Immature natural killer cell (primary cell): Measurements from ENCODE around the gene UBE2U. TPM values are rescaled to one million over a fixed set of nuclear protein-coding genes. Genes with fewer than 3 reads are reported as not detected.

Source experiments
- DNase-seq, 3 donors: peaks; one replicate each; pipeline ENCODE4 v3.0.0; 2022; ENCODE audit warnings: mixed read lengths in 1 of 3
- H3K27ac Mint-ChIP-seq, 6 donors: one replicate each; pipeline ENCODE4 v1.8.0; 2020; ENCODE audit warnings: mixed read lengths in 6 of 6, mild to moderate bottlenecking in 5 of 6, inconsistent platforms in 4 of 6, moderate library complexity in 3 of 6
- H3K27me3 Mint-ChIP-seq, 3 donors: one replicate each; pipeline ENCODE4 v1.8.0; 2020 to 2021; ENCODE audit warnings: low read depth in 3 of 3, mild to moderate bottlenecking in 3 of 3, mixed read lengths in 3 of 3, moderate library complexity in 3 of 3, inconsistent platforms in 1 of 3
- H3K36me3 Mint-ChIP-seq, 3 donors: one replicate each; pipeline ENCODE4 v1.8.0; 2020; ENCODE audit warnings: mixed read lengths in 3 of 3, inconsistent platforms in 2 of 3, mild to moderate bottlenecking in 2 of 3
- H3K4me1 Mint-ChIP-seq, 2 donors: one replicate each; pipeline ENCODE4 v1.8.0; 2020; ENCODE audit warnings: inconsistent platforms in 2 of 2, mild to moderate bottlenecking in 2 of 2, mixed read lengths in 2 of 2, moderate library complexity in 1 of 2
- H3K4me3 Mint-ChIP-seq, 5 donors: one replicate each; pipeline ENCODE4 v1.8.0; 2020; ENCODE audit warnings: mild to moderate bottlenecking in 5 of 5, mixed read lengths in 5 of 5, inconsistent platforms in 3 of 5, moderate library complexity in 3 of 5
- H3K9me3 Mint-ChIP-seq, 6 donors: one replicate each; pipeline ENCODE4 v1.8.0; 2020; ENCODE audit warnings: mild to moderate bottlenecking in 6 of 6, mixed read lengths in 6 of 6, inconsistent platforms in 4 of 6, moderate library complexity in 3 of 6
- polyA plus RNA-seq, 3 donors: library from polyadenylated mRNA; unstranded; fragments of 300-500 nt; fragmentation: Illumina TruSeq; gene quantifications; one replicate each; pipeline ENCODE4 v1.2.3, GENCODE V29; 2021

Gene UBE2U
- polyA plus RNA-seq, 3 donors from 2014 or later: not detected

GRCh38 chr1:64295561-64295960, 92.1 kb downstream of the UBE2U start:
- Mint-ChIP-seq H3K27ac (no peak overlapping the region), H3K4me1 (no peaks in the 10 kb centered on the region), H3K36me3 (no peaks in the 10 kb centered on the region), H3K4me3 (no peak overlapping the region), H3K9me3 (peaks cover 0 to 2% (median 0%) of the 10 kb centered on the region in 6 donors), H3K27me3 (peaks cover 2 to 9% (median 6%) of the 10 kb centered on the region in 3 donors)
- DNase-seq: no peak

- peaks cover 0 to 3% (median 0%) of the 10 kb centered on the region in 6 donors for H3K9me3 Mint-ChIP-seq
- DNase-seq: no peak
- no peak overlapping the region for H3K27ac Mint-ChIP-seq
- no peaks in the 10 kb centered on the region for H3K36me3 Mint-ChIP-seq
- no peak overlapping the region for H3K4me3 Mint-ChIP-seq
- no peaks in the 10 kb centered on the region for H3K4me1 Mint-ChIP-seq
- peaks cover under 1 to 9% (median 2%) of the 10 kb centered on the region in 3 donors for H3K27me3 Mint-ChIP-seq
Measured at GRCh38 chr1:64296459-64296858, 93.0 kb downstream of the UBE2U start.

DNA sequence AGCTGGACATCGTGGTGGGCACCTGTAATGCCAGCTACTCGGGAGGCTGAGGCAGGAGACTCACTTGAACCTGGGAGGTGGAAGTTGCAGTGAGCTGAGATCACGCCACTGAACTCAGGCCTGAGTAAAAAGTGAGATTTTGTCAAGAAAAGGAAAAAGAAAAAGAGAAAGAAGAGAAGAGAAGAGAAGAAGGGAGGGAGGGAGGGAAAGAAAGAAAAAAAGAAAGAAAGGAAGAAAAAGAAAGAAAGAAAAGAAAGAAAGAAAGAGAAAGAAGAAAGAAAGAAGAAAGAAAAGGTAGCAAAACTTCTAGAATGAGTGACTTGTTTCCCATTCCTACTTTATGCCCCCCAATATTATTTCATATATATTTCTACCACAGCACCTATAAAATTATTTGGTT, 98.8 kb downstream of the UBE2U start:
- Mint-ChIP-seq H3K27ac (no peak overlapping the region), H3K27me3 (peaks cover 2 to 5% (median 4%) of the 10 kb centered on the region in 3 donors), H3K4me3 (no peak overlapping the region), H3K9me3 (peaks cover 0 to 2% (median 0%) of the 10 kb centered on the region in 6 donors), H3K36me3 (no peaks in the 10 kb centered on the region), H3K4me1 (no peaks in the 10 kb centered on the region)
- DNase-seq: no peak

- H3K27me3 Mint-ChIP-seq: peaks cover 2 to 5% (median 4%) of the 10 kb centered on the region in 3 donors
- H3K27ac Mint-ChIP-seq: no peak overlapping the region
- H3K4me1 Mint-ChIP-seq: no peaks in the 10 kb centered on the region
- no peaks in the 10 kb centered on the region for H3K36me3 Mint-ChIP-seq
- no peak for DNase-seq
- H3K9me3 Mint-ChIP-seq: peaks cover 0 to 2% (median 0%) of the 10 kb centered on the region in 6 donors
- no peak overlapping the region for H3K4me3 Mint-ChIP-seq
Measured at GRCh38 chr1:64302971-64303370, 99.5 kb downstream of the UBE2U start.

DNA sequence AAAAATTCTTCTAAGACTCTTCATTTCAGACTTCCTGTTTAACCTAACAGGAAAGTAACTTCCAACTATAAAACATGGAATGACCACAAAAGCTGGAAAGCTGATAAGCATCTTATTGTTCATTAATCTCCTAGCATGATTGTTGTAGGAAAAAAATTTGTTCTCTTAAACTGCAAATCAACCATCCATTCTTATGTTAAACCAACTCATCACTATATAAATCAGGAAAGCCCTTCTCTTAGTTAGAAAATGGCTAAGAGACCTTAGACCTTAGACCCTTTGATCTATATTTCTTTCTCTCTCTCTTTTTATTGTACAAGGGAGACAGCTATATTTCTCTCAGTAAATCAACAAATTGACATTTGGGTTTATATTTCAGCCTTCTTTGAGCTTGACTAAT, 101.4 kb downstream of the UBE2U start:
- no peak for DNase-seq
- peaks cover 0 to 2% (median 0%) of the 10 kb centered on the region in 6 donors for H3K9me3 Mint-ChIP-seq
- no peak overlapping the region for H3K27ac Mint-ChIP-seq
- H3K36me3 Mint-ChIP-seq: no peaks in the 10 kb centered on the region
- H3K4me3 Mint-ChIP-seq: no peak overlapping the region
- no peaks in the 10 kb centered on the region for H3K4me1 Mint-ChIP-seq
- H3K27me3 Mint-ChIP-seq: peaks cover 0 to 5% (median 2%) of the 10 kb centered on the region in 3 donors

DNA sequence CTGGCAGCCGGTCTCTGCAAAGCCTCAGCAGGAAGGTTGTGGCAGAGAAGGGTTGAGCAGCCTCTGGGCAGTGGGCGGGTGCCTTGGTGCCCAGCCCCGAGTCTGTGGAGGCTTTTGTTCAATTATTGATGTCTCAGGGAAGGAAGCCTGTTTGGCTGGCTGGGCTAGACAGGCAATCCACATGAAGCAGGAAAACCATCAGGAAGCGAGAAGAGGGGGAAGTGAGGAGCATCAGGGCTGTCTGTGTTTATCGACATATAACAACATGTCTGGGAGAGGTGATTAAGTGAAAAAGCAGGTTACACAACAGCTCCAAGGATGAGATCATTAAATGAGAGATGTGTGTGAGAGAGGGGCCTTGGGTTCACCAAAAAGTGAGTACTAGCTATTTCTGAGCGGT, 105.4 kb downstream of the UBE2U start:
- Mint-ChIP-seq H3K4me1 (no peaks in the 10 kb centered on the region), H3K27me3 (peaks cover 0 to 2% (median 0%) of the 10 kb centered on the region in 3 donors), H3K9me3 (no peaks in the 10 kb centered on the region), H3K4me3 (no peak overlapping the region), H3K36me3 (no peaks in the 10 kb centered on the region), H3K27ac (no peak overlapping the region)
- DNase-seq: no peak

DNA sequence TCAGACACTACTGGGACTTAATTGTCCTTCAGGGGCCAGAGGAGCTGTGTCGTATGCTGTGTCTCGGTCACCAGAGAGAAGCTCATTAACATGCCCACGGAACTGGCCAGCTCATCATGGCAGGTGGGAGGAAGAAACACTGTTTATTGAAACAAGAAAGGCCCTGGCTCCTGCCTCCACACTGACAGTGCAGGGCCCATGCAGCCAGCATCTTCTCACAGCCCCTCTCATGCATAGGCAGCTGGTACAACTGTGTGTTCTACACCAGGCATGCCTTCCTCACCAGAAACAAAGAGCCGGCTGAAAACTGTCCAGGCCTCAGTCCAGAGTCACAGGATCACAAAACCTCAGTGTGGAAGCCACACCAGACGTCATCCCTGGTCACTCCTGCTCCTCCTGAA, 106.0 kb downstream of the UBE2U start:
- Mint-ChIP-seq H3K4me3 (no peak overlapping the region), H3K4me1 (no peaks in the 10 kb centered on the region), H3K36me3 (no peaks in the 10 kb centered on the region), H3K27me3 (peaks cover 0 to 2% (median 0%) of the 10 kb centered on the region in 3 donors), H3K27ac (no peak overlapping the region), H3K9me3 (no peaks in the 10 kb centered on the region)
- no peak for DNase-seq

DNA sequence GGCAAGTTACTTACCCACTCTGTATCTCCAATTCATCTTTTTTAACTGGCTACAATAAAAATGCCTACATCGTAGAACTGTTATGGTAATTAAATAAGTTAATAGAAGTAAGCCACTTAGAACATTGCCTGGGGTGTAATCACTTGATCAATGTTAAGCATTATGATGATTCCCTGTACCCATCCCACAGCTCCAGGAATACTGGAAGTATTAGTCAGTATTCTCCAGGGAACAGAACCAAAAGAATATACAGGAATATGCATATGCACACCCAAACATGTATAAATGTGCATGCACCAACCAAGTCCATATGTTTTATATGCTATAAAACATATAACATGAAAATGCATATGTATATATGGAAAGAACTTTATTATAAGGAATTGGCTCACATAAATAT, 107.3 kb downstream of the UBE2U start:
- Mint-ChIP-seq H3K4me3 (no peak overlapping the region), H3K36me3 (no peaks in the 10 kb centered on the region), H3K9me3 (no peaks in the 10 kb centered on the region), H3K27ac (no peak overlapping the region), H3K27me3 (peaks cover 0 to 2% (median 0%) of the 10 kb centered on the region in 3 donors), H3K4me1 (no peaks in the 10 kb centered on the region)
- no peak for DNase-seq

DNA sequence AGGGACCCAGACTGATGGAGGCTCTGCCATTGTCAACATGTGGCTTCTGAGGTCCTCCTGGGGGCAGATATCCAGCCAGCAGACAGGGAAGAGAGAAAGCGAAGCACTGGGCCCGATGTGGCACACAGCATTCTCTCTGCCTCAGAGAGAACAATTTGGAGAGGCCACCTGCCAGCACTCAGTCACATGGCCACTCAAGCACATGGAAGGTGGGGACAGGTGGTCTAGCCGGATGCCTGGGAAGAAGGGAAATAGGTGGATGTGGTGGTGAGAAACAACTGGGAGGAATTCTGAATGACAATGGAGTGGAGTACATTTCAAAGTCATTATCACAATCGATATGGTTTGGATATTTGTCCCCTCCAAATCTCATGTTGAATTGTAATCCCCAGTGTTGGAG, 109.0 kb downstream of the UBE2U start:
- H3K4me3 Mint-ChIP-seq: no peak overlapping the region
- H3K27ac Mint-ChIP-seq: no peak overlapping the region
- H3K9me3 Mint-ChIP-seq: no peaks in the 10 kb centered on the region
- DNase-seq: no peak
- H3K27me3 Mint-ChIP-seq: peaks cover 0 to 2% (median 2%) of the 10 kb centered on the region in 3 donors
- H3K36me3 Mint-ChIP-seq: no peaks in the 10 kb centered on the region
- H3K4me1 Mint-ChIP-seq: no peaks in the 10 kb centered on the region

GRCh38 chr1:64315402-64315801, 112.0 kb downstream of the UBE2U start:
- Mint-ChIP-seq H3K27ac (no peak overlapping the region), H3K4me1 (no peaks in the 10 kb centered on the region), H3K36me3 (no peaks in the 10 kb centered on the region), H3K4me3 (no peak overlapping the region), H3K9me3 (no peaks in the 10 kb centered on the region), H3K27me3 (peaks cover 0 to 4% (median 4%) of the 10 kb centered on the region in 3 donors)
- DNase-seq: no peak
